CD4-positive, alpha-beta T cell treated with Interleukin-21 for 1 hour (primary cell): ENCODE measurements around the gene FREY1.

ENCODE experiments used
- DNase-seq: peaks from one replicate; pipeline ENCODE4 v3.0.0-alpha.2; 2020

Gene FREY1

GRCh38 chr11:45890886-45891550 lies 16.1 kb downstream of the FREY1 start:
- DNase-seq: no peak

DNA sequence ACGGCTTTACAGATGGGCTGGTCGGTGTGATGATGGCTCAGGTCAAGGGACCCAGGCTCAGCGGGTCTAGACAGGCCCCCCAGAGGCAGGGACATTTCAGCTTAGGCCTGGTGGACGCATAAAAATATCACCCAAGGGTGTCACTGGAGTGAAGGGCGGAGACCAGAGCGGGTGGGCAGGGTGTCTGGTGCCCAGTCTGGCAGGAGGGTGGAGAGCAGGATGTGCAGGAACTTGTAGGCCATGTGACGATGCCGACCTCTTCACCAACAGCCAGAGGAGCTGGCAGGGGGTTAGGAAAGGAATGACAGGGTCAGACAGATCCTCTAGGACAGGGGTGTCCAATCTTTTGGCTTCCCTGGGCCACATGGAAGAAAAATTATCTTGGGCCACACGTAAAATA lies 17.1 kb downstream of the FREY1 start:
- DNase-seq: no peak

- DNase-seq: no peak
Observed at GRCh38 chr11:45889555-45889954, 17.5 kb downstream of the FREY1 start.

GRCh38 chr11:45887587-45887986 lies 19.5 kb downstream of the FREY1 start:
- DNase-seq: no peak

- no peak for DNase-seq
Observed at GRCh38 chr11:45886816-45887520, 20.1 kb downstream of the FREY1 start.

DNA sequence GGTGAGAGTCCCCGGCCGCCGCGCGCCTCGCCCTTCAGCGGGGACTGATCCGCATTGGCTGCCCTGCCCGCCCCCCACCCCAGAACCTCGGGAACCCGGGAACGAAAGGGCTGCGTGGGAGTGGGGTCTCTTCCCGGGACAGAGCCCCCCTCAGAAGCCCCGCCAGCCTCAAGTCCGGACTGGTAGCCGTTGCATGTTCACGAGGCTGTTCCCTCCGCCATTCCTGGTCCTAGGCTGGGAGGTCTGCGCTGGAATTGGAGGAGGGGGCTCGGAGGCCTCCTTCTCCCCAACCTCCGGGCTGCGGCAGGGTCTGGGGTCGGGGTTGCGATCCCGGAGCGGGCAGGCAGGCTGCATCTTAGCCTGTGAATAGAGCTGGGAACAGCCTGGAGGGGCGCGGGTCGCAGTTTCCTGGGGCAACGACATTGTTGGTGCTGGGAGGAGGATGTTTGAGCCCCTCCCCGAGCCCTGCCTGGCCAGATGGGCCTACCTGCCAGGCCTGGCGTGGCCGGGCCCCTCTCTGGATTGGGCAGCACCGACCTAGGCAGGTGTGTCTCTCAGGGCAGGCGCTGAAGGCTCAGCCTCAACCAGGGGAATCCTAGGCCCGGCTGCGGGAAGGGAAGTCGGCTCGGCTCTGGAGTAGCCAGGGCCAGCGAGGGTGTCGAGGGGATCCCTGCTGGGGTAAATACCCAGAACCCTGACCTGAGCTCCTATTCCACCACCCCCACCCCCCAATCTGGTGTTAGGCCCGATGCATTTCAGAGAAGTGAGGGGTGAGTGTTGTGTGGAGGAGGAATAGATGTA lies 20.9 kb downstream of the FREY1 start:
- no peak for DNase-seq

DNA sequence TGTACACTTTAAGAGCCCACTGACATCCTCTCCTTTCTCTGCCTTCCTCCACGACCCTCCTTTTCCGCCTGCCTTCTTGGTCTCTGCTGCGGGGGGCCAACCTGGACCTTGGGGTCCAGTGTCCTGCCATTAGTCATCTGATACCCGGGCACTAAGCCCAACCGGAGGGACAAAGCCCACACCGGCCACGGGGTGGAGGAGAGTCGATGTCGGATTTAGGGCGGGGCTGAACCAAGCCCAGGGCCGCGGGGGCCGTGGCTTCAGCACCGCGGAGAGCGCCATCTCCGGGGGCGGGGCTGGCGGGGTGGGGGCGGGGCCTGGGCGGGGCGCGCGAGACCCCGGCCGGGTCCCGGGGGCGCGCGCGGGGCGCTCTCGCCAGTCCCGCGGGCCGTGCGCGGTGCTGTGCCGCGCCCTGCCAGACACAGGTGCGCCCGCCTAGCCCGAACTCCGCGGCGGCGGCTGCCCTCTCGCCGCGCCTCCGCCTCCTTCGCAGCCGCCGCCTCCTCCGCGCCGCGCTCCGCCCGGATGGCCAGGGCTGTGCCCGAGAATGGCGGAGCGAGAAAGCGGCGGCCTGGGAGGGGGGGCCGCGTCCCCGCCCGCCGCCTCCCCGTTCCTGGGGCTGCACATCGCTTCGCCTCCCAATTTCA lies 21.7 kb downstream of the FREY1 start, which contains the start of gene MAPK8IP1:
Gene MAPK8IP1, plus strand, starts transcription at position 378 of the 647 bp plus-strand sequence. Its CDS starts 170 bp downstream, at position 548.
- DNase-seq: peak; percentile 66

- DNase-seq: no peak
Observed at GRCh38 chr11:45884596-45885185, 22.4 kb downstream of the FREY1 start.

DNA sequence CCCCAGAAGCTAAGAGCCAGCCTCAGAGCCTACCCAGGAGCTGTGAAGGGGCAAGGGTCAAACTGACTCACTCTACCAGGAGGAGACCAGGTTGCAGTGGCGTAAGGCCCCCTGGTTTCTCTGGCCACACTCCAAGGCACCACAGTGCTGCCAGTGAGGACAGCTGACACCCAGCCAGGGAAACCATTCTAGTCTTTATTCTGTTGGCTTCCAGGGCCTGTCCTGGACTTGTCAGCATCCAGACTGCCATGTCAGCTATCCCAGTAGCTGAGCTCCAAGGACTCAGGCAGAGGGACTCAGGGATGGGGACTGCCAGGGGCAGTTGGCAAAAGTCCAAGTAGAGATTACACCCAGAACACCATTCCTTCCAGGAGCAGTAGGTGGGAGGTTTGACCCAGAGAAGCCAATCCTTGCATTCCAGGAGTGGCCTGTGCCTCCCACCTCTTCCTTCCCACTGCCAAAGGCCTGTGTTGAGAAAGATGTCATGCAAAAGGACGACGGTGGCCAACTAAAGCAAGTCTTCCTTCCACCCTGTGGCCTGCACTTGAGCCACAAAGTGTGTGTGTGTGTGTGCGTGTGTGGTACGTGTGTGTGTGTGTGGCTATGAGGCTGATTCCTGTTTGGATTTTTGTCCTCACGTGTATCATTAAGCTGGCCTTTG lies 25.2 kb downstream of the FREY1 start:
- no peak for DNase-seq

DNA sequence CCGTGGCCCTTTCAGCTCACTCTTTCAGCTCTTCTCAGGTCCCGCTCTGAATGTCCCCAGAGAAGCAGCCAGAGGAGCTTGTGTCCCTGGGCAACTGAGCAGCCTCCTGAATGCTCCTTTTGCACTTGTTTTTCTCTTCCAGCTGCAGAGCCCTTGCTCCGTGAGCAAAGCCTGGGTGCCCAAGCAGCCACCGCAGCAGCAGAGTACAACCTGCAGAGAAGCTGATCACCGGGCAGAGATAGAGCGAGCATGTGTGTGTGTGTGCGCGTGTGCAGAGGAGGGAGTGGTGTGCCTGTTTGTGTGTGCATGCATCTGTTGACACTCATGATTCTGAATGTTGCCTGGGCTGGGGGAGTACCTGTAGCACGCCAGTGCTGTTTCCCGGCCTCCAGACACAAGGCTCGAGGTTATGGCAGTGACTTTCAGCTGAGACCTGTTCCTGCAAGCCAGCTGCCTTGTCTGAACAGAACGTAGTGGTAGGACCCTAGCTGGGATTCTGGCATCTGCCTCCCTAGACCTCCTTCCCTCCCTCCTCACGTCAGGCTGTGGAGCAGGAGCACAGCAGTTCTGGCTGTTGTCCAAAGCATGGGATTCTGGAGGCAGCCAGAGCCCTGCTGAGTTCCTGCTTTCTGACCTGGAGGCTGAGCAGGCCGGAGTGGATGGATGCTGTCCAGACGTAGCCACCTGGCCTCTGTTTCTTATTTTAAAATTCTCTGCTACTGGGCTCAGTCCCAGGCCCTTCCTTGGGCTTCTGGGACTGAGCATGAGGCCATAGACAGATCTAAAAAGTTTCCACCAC lies 26.1 kb downstream of the FREY1 start:
- DNase-seq: no peak

DNA sequence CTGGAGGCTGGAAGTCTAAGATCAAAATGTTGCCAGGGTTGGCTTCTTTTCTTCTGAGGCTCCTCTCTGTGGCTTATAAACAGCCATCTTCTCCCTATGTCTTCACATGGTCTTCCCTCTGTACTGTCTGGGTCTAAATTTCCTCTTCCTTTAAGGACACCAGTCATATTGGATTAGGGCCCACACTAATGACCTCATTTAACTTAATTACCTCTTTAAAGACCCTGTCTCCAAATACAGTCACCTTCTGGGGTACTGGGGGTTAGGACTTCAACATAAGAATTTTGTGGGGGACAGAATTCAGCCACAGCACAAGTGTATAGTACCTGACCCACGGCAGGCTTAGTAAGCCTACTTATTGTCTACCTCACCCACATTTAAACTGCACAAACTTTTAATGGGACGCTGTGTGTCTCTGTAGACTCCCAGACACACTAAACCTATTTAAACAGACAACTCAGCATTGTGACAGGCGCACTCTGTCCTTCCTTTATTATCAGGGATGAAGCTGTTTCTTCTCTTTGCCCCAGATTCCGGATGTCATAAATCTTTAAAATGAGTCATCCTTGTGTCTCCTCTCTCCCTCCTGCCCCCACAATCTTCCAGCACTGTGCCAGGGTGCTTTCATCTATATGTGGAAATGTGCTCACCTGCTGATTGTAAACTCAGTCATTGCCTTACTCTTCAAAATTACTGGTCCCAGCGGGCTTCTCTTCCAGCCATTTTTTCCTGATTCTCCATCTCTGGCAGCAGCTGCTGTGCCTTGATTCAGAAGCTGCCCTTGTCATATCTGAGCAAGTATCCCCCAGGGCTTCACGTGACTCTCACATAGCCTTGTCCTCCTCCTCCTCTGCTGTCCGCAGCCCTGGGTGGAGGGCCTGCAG lies 27.0 kb downstream of the FREY1 start:
- DNase-seq: no peak

- no peak for DNase-seq
Observed at GRCh38 chr11:45877845-45878244, 29.2 kb downstream of the FREY1 start.

DNA sequence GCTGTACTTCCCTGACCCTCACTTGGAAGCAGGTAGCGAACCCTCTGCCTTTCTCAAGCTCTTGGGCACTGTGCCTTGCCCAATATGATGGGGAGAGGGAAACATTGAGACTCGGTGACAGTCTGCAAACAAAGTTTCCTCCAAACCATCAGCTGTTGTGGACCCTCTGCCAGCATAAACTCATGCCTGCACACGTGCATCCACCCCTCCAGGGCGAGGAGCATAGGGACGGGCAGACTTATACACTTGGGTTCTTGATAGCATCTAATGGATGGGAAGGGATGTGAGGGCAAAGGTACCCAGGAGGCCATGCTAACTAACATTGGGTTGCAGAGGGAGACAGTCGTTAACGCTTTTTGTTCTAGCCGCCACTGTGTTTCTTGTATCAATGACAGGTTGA lies 29.9 kb downstream of the FREY1 start:
- no peak for DNase-seq

DNA sequence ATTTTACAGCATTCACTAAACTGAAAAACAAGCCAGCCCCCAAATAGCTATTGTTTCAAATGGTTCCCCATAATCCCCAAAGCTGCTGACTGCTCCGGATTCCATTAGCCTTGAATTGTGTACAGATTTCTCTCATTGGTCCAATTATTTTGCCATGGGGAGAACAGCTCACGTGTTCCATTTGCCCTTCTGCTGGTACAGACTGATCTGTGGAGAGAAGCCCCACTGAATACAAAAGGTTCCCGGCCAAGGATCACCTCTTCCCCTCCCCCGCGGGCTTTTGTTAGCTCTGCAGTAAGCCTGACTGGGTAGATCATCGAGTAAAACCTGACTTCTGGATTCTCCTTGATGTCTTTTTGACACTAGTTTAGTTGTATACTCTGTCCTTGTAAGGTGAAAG lies 30.7 kb downstream of the FREY1 start:
- no peak for DNase-seq

- DNase-seq: peak; percentile 47
Observed at GRCh38 chr11:45872651-45873356, 34.3 kb downstream of the FREY1 start.

DNA sequence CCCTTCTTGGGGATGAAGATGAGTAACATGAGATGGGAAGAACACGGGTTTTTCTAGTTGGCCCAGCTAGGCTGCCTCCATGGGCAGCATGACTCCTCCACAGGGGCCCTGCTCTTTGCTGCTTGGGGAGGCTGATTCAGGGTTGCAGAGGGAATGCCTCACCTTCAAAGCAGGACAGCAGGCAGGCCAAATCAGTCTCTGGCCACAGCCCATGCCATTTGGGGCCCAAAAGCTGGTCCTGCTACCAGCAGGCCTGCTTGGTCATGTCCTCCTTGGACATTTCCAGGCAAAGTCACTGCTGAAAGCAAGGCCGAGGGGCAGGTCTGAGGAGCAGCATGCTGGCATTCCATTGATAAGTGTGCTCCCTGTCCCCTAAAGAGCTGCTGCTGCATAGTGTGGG lies 35.4 kb downstream of the FREY1 start:
- DNase-seq: no peak

DNA sequence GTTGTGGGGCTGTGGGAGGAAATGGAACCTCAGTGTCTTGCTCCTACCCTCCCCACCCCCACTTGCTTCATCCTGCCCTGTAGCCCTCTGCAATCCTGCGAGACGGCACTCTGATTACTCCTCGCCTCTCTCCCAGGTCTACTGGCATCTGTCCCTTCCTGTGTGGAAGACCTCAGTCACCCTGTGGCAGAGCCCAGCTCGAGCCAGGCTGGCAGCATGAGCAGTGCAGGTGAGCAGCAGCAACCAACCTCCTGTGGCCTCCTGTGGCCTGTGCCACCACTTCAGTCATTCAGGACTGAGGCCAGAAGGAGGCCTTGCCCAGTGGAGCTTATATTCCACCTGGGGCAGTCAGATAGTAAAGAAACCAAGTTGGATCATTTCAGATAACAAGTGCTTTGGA lies 36.4 kb downstream of the FREY1 start:
- DNase-seq: no peak

DNA sequence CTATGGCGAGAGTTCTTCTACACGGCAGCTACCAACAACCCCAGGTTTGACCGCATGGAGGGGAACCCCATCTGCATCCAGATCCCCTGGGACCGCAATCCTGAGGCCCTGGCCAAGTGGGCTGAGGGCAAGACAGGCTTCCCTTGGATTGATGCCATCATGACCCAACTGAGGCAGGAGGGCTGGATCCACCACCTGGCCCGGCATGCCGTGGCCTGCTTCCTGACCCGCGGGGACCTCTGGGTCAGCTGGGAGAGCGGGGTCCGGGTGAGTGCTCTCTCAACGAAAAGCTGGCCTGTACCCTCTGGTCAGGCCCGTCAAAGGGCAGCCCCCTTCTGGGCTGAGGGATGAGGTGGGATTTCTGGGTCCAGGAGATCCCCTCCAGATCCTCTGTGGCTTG lies 37.5 kb downstream of the FREY1 start:
- no peak for DNase-seq

GRCh38 chr11:45864041-45864440 lies 43.0 kb downstream of the FREY1 start:
- no peak for DNase-seq
